ENCODE data around the gene TREML2. TPM values are rescaled to one million over a fixed set of nuclear protein-coding genes. Genes with fewer than 3 reads are reported as not detected.
A peak's percentile ranks its signal among the peaks of the same experiment; 100 is the strongest.

TREML2 gene
- total and polyA plus RNA-seq, 9 of the 15 experiments (the other 6 are each of a cell fraction or from before 2014, with no cell fraction given), result 0.20 to 2.9 (median 1.4) TPM

DNA sequence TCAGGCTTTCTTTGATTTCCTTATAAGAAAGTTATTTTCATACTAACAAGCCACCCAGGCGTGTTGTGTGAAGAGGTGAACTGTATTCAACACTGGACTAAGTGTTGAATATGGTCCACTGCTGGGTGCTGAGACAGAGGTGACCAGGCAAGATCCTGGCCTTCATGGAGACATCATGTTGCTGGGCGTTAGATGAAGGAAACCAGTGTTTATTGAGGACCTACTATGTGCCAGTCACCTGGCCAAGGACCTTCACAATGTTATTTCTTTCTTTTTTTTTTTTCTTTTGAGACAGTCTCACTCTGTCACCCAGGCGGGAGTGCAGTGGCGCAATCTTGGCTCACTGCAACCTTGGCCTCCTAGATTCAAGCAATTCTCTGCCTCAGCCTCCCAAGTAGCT, 44.9 kb downstream of the TREML2 start:
- no TSS peak for BruUV-seq (replicated peaks)
- FAIRE-seq (no peak), ATAC-seq (no peak), DNase-seq (ENCODE audit: extremely low read depth in 1 of 4, low spot score in 3 of 4) (no peak)
- no peak overlapping the region for H3K9ac ChIP-seq (ENCODE audit: insufficient read depth in 1 of 2, low read depth in 2 of 2, low read length in 2 of 2)
- in situ Hi-C loops (cut with MboI) (no loop called here), intact Hi-C loops (cut with micrococcal nuclease) (no loop called here)
- no peaks in the 10 kb centered on the region for H3K36me3 ChIP-seq (ENCODE audit: control insufficient read depth, insufficient read depth, low read length)
- H3K4me3 ChIP-seq, result no peak overlapping the region
- H3K27ac ChIP-seq (ENCODE audit: extremely low read depth, low read depth, low read length), result no peak overlapping the region
- H4K20me1 ChIP-seq (replicated peaks; ENCODE audit: control insufficient read depth, insufficient read depth, low read length), result peaks cover 10% of the 10 kb centered on the region; the same call in 1 of the 2 replicates
- H3K4me1 ChIP-seq (replicated peaks in 1 of 2; ENCODE audit: control insufficient read depth in 2 of 2, insufficient read depth in 2 of 2, low read length in 2 of 2), result no peaks in the 10 kb centered on the region
- TF ChIP-seq, protein P1, sequence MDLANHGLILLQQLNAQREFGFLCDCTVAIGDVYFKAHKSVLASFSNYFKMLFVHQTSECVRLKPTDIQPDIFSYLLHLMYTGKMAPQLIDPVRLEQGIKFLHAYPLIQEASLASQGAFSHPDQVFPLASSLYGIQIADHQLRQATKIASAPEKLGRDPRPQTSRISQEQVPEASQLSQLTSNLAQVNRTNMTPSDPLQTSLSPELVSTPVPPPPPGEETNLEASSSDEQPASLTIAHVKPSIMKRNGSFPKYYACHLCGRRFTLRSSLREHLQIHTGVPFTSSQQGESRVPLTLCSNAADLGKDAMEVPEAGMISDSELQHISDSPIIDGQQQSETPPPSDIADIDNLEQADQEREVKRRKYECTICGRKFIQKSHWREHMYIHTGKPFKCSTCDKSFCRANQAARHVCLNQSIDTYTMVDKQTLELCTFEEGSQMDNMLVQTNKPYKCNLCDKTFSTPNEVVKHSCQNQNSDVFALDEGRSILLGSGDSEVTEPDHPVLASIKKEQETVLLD (IDR thresholded peaks at IDR 0.05), result no peak
- TF ChIP-seq ZKSCAN1 (IDR thresholded peaks at IDR 0.05; ENCODE audit: low read depth, low read length) (peak; percentile 51; the same call in 1 of the 2 replicates), ZNF41 (CRISPR knock-in tag; conservative IDR thresholded peaks at IDR 0.05) (no peak)
- WGBS (ENCODE audit: insufficient coverage, low coverage, missing lambda C conversion rate), result 6% methylated on average over 3 of the region's 4 CpGs
- H2AFZ ChIP-seq (ENCODE audit: low read depth, low read length), result no peak overlapping the region
- ChIA-PET POLR2A (interaction anchor here (0.9 kb wide), 1 partner anchor 27 kb away, joined by 4 read pairs; no protein-coding TSS in a partner anchor), CTCF (ENCODE audit: low intra/inter-chr PET ratio) (no interaction called here)
- no peaks in the 10 kb centered on the region for H3K79me2 ChIP-seq (ENCODE audit: control insufficient read depth, insufficient read depth, low read length)
- H3K27me3 ChIP-seq (ENCODE audit: control insufficient read depth in 2 of 2, insufficient read depth in 2 of 2, low read length in 2 of 2), result peaks cover 12 to 50% of the 10 kb centered on the region in 2 experiments
- H3K9me3 ChIP-seq (replicated peaks; ENCODE audit: control insufficient read depth, insufficient read depth, low read depth, low read length), result no peaks in the 10 kb centered on the region
- no peak overlapping the region for H3K4me2 ChIP-seq (ENCODE audit: insufficient read depth, low read length)
- H3K9me1 ChIP-seq (ENCODE audit: control insufficient read depth, insufficient read depth, low read length), result no peaks in the 10 kb centered on the region

DNA sequence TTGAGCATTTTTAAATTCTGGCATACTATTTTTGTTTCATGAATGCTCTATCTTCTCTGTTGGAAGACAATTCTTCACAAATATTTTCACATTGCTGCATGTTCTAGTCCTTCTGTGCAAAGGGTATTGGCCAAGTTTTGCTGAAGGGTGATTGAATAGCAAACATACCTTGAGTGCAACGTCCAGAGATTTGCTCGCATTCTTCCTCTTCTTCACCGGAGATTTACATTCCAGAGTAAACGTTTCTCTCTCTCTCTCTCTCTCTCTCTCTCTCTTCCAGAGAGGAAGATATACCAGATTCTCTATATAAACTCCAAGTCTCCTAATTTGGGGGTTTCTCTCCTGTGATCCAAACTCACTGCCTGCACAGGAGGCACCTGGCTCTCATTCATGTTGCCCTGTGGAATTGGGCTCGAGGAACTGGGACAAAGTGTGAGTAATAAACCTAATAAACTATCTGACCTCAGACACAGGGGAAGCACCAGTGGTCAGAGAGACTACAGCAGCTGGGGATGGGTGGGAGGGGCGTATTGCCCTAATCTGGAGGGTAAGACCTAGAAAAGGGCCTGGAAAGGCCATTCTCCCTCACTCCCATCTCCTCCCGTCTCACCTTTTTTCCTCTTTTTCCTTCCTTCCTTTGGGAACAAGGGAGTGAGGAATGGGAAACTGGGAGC, 45.7 kb downstream of the TREML2 start:
- FAIRE-seq, result no peak
- peaks cover 10 to 52% of the 10 kb centered on the region in 2 experiments for H3K27me3 ChIP-seq (ENCODE audit: control insufficient read depth in 2 of 2, insufficient read depth in 2 of 2, low read length in 2 of 2)

More for the DNA sequence above, 45.7 kb downstream of the TREML2 start:
- H2AFZ ChIP-seq (ENCODE audit: low read depth, low read length), result no peak overlapping the region
- no peak overlapping the region for H3K4me2 ChIP-seq (ENCODE audit: insufficient read depth, low read length)
- WGBS (ENCODE audit: insufficient coverage, low coverage, missing lambda C conversion rate), result 5% methylated on average over 6 of the region's 7 CpGs
- DNase-seq (ENCODE audit: extremely low read depth in 1 of 4, low spot score in 3 of 4) (no peak), ATAC-seq (no peak)
- H3K9ac ChIP-seq (ENCODE audit: insufficient read depth in 1 of 2, low read depth in 2 of 2, low read length in 2 of 2), result no peak overlapping the region
- H3K9me1 ChIP-seq (ENCODE audit: control insufficient read depth, insufficient read depth, low read length), result no peaks in the 10 kb centered on the region
- intact Hi-C loops (cut with micrococcal nuclease), result no loop called here
- no peak overlapping the region for H3K4me3 ChIP-seq
- H4K20me1 ChIP-seq (replicated peaks; ENCODE audit: control insufficient read depth, insufficient read depth, low read length), result peaks cover 5% of the 10 kb centered on the region; the same call in 1 of the 2 replicates
- CTCF ChIA-PET (ENCODE audit: low intra/inter-chr PET ratio), result no interaction called here
- H3K79me2 ChIP-seq (ENCODE audit: control insufficient read depth, insufficient read depth, low read length), result no peaks in the 10 kb centered on the region
- H3K27ac ChIP-seq (ENCODE audit: extremely low read depth, low read depth, low read length), result no peak overlapping the region
- no peaks in the 10 kb centered on the region for H3K36me3 ChIP-seq (ENCODE audit: control insufficient read depth, insufficient read depth, low read length)
- POLR2A ChIA-PET, result no interaction called here
- TF ChIP-seq, protein P2, sequence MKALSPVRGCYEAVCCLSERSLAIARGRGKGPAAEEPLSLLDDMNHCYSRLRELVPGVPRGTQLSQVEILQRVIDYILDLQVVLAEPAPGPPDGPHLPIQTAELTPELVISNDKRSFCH (CRISPR knock-in tag; IDR thresholded peaks at IDR 0.05), result no peak
- TF ChIP-seq, protein P2 (tag; IDR thresholded peaks at IDR 0.05), result no peak
- no peak for TF ChIP-seq JUNB (CRISPR knock-in tag; conservative IDR thresholded peaks at IDR 0.05)
- TF ChIP-seq CBX3 (IDR thresholded peaks at IDR 0.05; ENCODE audit: borderline replicate concordance in 1 of 2, low read length in 2 of 2), result no peak
- TF ChIP-seq RBM34 (IDR thresholded peaks at IDR 0.05; ENCODE audit: borderline replicate concordance, insufficient read depth, low read length), result no peak
- no peak for TF ChIP-seq FOXK2 (conservative IDR thresholded peaks at IDR 0.05 in 1 of 2, IDR thresholded peaks at IDR 0.05 in 1 of 2; ENCODE audit: low read depth in 2 of 2)
- TF ChIP-seq EP400 (IDR thresholded peaks at IDR 0.05), result no peak
- no peak for TF ChIP-seq MAFK (IDR thresholded peaks at IDR 0.05; ENCODE audit: low read length)
- no peak for TF ChIP-seq NCOA6 (IDR thresholded peaks at IDR 0.05)
- no peak for TF ChIP-seq GATA2 (CRISPR knock-in tag; IDR thresholded peaks at IDR 0.05)
- no peak for TF ChIP-seq FOXK1 (CRISPR knock-in tag; IDR thresholded peaks at IDR 0.05; ENCODE audit: borderline replicate concordance)
- no peaks in the 10 kb centered on the region for H3K9me3 ChIP-seq (replicated peaks; ENCODE audit: control insufficient read depth, insufficient read depth, low read depth, low read length)
- no TSS peak for BruUV-seq (replicated peaks)
- H3K4me1 ChIP-seq (replicated peaks in 1 of 2; ENCODE audit: control insufficient read depth in 2 of 2, insufficient read depth in 2 of 2, low read length in 2 of 2), result no peaks in the 10 kb centered on the region
- in situ Hi-C loops (cut with MboI), result no loop called here

All from K562 (cell line).